ENCODE measurements around the gene ENPP6. TPM values are rescaled to one million over a fixed set of nuclear protein-coding genes. Genes with fewer than 3 reads are reported as not detected.
"Not testable (repeated sequence)": the region's sequence is repeated elsewhere in the genome, so short reads cannot be mapped to it uniquely, and the experiment has no call there.

The ENPP6 gene
- total and polyA plus RNA-seq, 12 donors = 0.03 to 0.68 (median 0.07) TPM; not detected in 3

DNA sequence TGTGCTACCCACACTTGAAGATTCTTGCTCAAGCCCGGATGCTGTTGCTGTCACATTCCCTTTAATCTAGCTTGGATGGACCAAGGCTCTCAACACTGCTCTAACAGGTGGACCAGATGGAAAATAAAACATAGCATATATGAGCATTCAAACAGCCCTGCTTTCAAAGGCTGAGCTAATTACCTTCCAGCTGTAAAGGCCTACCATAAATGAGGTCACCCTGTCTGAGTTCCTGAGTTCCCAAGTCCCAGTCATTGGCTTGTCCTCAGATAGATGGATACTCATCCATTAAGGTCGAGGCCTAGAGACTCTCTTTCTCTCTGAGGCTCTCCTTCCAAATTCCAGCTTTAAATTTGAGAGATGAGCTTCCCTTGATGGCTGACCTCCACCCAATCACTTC lies 165.1 kb downstream of the ENPP6 start:
- Histone ChIP-seq H3K9me3 (peaks cover 0 to 7% (median 0%) of the 10 kb centered on the region in 11 donors), H3K4me1 (no peaks in the 10 kb centered on the region), H3K4me3 (no peak overlapping the region), H3K27ac (no peak overlapping the region), H3K27me3 (no peaks in the 10 kb centered on the region), H3K36me3 (no peaks in the 10 kb centered on the region)
- DNase-seq = no peak
- no peak for ATAC-seq
- intact Hi-C loops (cut with DNase I) = no loop called here
- WGBS, 2 donors = 90 to 92% methylated on average over 2 of the region's 2 CpGs
- no peak for TF ChIP-seq CTCF (IDR thresholded peaks at IDR 0.05)

DNA sequence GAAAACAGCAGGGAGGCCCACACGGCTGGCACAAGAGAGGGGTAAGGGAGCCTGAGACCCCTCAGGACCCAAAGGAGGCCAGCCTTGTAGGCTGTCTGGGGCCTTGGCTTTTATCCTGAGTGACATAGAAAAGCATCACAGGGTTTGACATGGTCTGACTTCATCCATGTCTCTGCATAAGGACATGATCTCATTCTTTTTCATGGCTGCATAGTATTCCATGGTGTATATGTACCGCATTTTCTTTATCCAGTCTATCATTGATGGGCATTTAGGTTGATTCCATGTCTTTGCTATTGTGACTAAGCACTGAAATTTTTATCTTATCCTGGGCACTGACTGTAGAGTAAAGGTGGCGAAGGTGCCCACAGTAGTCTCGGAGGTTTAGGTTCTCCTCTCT lies 166.4 kb downstream of the ENPP6 start:
- WGBS, 2 donors = 97 to 99% methylated on average over 4 of the region's 4 CpGs
- H3K27ac ChIP-seq; DNase-seq; ATAC-seq; H3K27me3 ChIP-seq; H3K4me1 ChIP-seq; H3K4me3 ChIP-seq; H3K36me3 ChIP-seq; intact Hi-C loops (cut with DNase I): not testable (repeated sequence)
- peaks cover 0 to 20% (median 10%) of the 10 kb centered on the region in 11 donors for H3K9me3 ChIP-seq

- no peak for TF ChIP-seq CTCF (IDR thresholded peaks at IDR 0.05)
- Histone ChIP-seq H3K4me3 (no peak overlapping the region), H3K27ac (no peak overlapping the region), H3K4me1 (no peaks in the 10 kb centered on the region), H3K9me3 (peaks cover 0 to 34% (median 19%) of the 10 kb centered on the region in 11 donors), H3K27me3 (no peaks in the 10 kb centered on the region), H3K36me3 (no peaks in the 10 kb centered on the region)
- intact Hi-C loops (cut with DNase I) = no loop called here
- DNase-seq = no peak
- no peak for ATAC-seq
- WGBS, 2 donors = 87 to 88% methylated on average over 1 of the region's 1 CpG
These were observed 171.5 kb downstream of the ENPP6 start for GRCh38 chr4:184046148-184046547.

GRCh38 chr4:184041156-184041555 lies 176.5 kb downstream of the ENPP6 start:
- no peak for ATAC-seq

More at GRCh38 chr4:184041156-184041555, 176.5 kb downstream of the ENPP6 start:
- Histone ChIP-seq H3K4me3 (no peak overlapping the region), H3K27me3 (peaks cover 0 to 16% (median 0%) of the 10 kb centered on the region in 7 donors), H3K4me1 (peaks cover 0 to 10% (median 0%) of the 10 kb centered on the region in 9 donors), H3K9me3 (peaks cover 0 to 15% (median 12%) of the 10 kb centered on the region in 11 donors), H3K27ac (no peak overlapping the region), H3K36me3 (no peaks in the 10 kb centered on the region)
- no peak for TF ChIP-seq CTCF (IDR thresholded peaks at IDR 0.05)
- WGBS, 2 donors = 95 to 96% methylated on average over 10 of the region's 10 CpGs
- DNase-seq = no peak
- intact Hi-C loops (cut with DNase I) = no loop called here

Data from heart right ventricle (tissue), 16 donors.